Activated naive CD8-positive, alpha-beta T cell treated with anti-CD3 and anti-CD28 coated beads, Interleukin-2, amount 50 U/mL, for 24 hours (primary cell): ENCODE data around the gene RARA.

Experiments used
- ATAC-seq: fragments of 150-1000 bp; cut with Tn5 transposase; one replicate; pipeline ENCODE4 v1.10.0; 2021
- DNase-seq: peaks from one replicate; pipeline ENCODE4 v3.0.0; 2021
- H3K27ac Mint-ChIP-seq: one replicate; pipeline ENCODE4 v1.8.0; 2021; ENCODE audit warnings: mild to moderate bottlenecking, mixed read lengths
- H3K27me3 Mint-ChIP-seq: one replicate; pipeline ENCODE4 v1.8.0; 2021; ENCODE audit warnings: mixed read lengths
- H3K36me3 Mint-ChIP-seq: one replicate; pipeline ENCODE4 v1.8.0; 2021; ENCODE audit warnings: low read depth, mixed read lengths
- H3K4me1 Mint-ChIP-seq: one replicate; pipeline ENCODE4 v1.8.0; 2021; ENCODE audit warnings: mixed read lengths
- H3K4me3 Mint-ChIP-seq: one replicate; pipeline ENCODE4 v1.8.0; 2021; ENCODE audit warnings: mild to moderate bottlenecking, moderate library complexity, mixed read lengths
- H3K9me3 Mint-ChIP-seq: one replicate; pipeline ENCODE4 v1.8.0; 2021; ENCODE audit warnings: mixed read lengths

The RARA gene

GRCh38 chr17:40338058-40338457 is 29.1 kb downstream of the RARA start:
- Mint-ChIP-seq H3K36me3 (peaks cover 13% of the 10 kb centered on the region), H3K9me3 (no peaks in the 10 kb centered on the region), H3K27ac (peak overlapping the region; percentile 49), H3K27me3 (no peaks in the 10 kb centered on the region), H3K4me3 (no peak overlapping the region), H3K4me1 (peaks cover 74% of the 10 kb centered on the region)
- peak; percentile 41 for ATAC-seq
- peak; percentile 38 for DNase-seq

- no peaks in the 10 kb centered on the region for H3K27me3 Mint-ChIP-seq
- H3K4me1 Mint-ChIP-seq = peaks cover 74% of the 10 kb centered on the region
- H3K36me3 Mint-ChIP-seq = peaks cover 11% of the 10 kb centered on the region
- no peak overlapping the region for H3K4me3 Mint-ChIP-seq
- H3K9me3 Mint-ChIP-seq = no peaks in the 10 kb centered on the region
- DNase-seq (no peak), ATAC-seq (no peak)
- no peak overlapping the region for H3K27ac Mint-ChIP-seq
Observed at GRCh38 chr17:40338941-40339649, 30.1 kb downstream of the RARA start.

- Mint-ChIP-seq H3K4me3 (no peak overlapping the region), H3K9me3 (no peaks in the 10 kb centered on the region), H3K27ac (no peak overlapping the region), H3K4me1 (peaks cover 75% of the 10 kb centered on the region), H3K36me3 (peaks cover 12% of the 10 kb centered on the region), H3K27me3 (no peaks in the 10 kb centered on the region)
- ATAC-seq (no peak), DNase-seq (no peak)
Observed at GRCh38 chr17:40340327-40340726, 31.3 kb downstream of the RARA start.

GRCh38 chr17:40340880-40341807 is 32.2 kb downstream of the RARA start:
- Mint-ChIP-seq H3K27me3 (no peaks in the 10 kb centered on the region), H3K36me3 (peaks cover 12% of the 10 kb centered on the region), H3K4me3 (peak overlapping the region; percentile 71), H3K9me3 (no peaks in the 10 kb centered on the region), H3K27ac (peak overlapping the region; percentile 57), H3K4me1 (peaks cover 82% of the 10 kb centered on the region)
- ATAC-seq (peak; percentile 88), DNase-seq (peak; percentile 85)

- Mint-ChIP-seq H3K4me1 (peaks cover 87% of the 10 kb centered on the region), H3K27ac (peak overlapping the region; percentile 48), H3K36me3 (peaks cover 12% of the 10 kb centered on the region), H3K9me3 (no peaks in the 10 kb centered on the region), H3K4me3 (peak overlapping the region; percentile 71), H3K27me3 (no peaks in the 10 kb centered on the region)
- ATAC-seq (no peak), DNase-seq (peak; percentile 48)
Observed at GRCh38 chr17:40341808-40342503, 33.0 kb downstream of the RARA start.

GRCh38 chr17:40342504-40343218 is 33.7 kb downstream of the RARA start:
- Mint-ChIP-seq H3K4me3 (peak overlapping the region; percentile 71), H3K4me1 (peaks cover 87% of the 10 kb centered on the region), H3K36me3 (peaks cover 11% of the 10 kb centered on the region), H3K27ac (peak overlapping the region; percentile 48), H3K9me3 (no peaks in the 10 kb centered on the region), H3K27me3 (no peaks in the 10 kb centered on the region)
- no peak for ATAC-seq
- DNase-seq = no peak

GRCh38 chr17:40343219-40344119 is 34.5 kb downstream of the RARA start:
- no peaks in the 10 kb centered on the region for H3K27me3 Mint-ChIP-seq
- H3K4me1 Mint-ChIP-seq = peaks cover 84% of the 10 kb centered on the region
- H3K9me3 Mint-ChIP-seq = no peaks in the 10 kb centered on the region
- peak overlapping the region; percentile 48 for H3K27ac Mint-ChIP-seq
- peak; percentile 41 for DNase-seq
- peak overlapping the region; percentile 71 for H3K4me3 Mint-ChIP-seq
- H3K36me3 Mint-ChIP-seq = peaks cover 5% of the 10 kb centered on the region
- ATAC-seq = no peak

GRCh38 chr17:40344421-40345160 is 35.6 kb downstream of the RARA start:
- Mint-ChIP-seq H3K36me3 (peaks cover 5% of the 10 kb centered on the region), H3K4me1 (peaks cover 75% of the 10 kb centered on the region), H3K4me3 (peak overlapping the region; percentile 70), H3K27me3 (no peaks in the 10 kb centered on the region), H3K27ac (peak overlapping the region; percentile 70), H3K9me3 (no peaks in the 10 kb centered on the region)
- peak; percentile 35 for DNase-seq
- no peak for ATAC-seq

- no peak for ATAC-seq
- H3K4me3 Mint-ChIP-seq = peak overlapping the region; percentile 70
- no peaks in the 10 kb centered on the region for H3K27me3 Mint-ChIP-seq
- H3K27ac Mint-ChIP-seq = peak overlapping the region; percentile 70
- no peaks in the 10 kb centered on the region for H3K9me3 Mint-ChIP-seq
- DNase-seq = peak; percentile 38
- H3K4me1 Mint-ChIP-seq = peaks cover 73% of the 10 kb centered on the region
- peaks cover 7% of the 10 kb centered on the region for H3K36me3 Mint-ChIP-seq
Observed at GRCh38 chr17:40345161-40345993, 36.4 kb downstream of the RARA start.

- Mint-ChIP-seq H3K27ac (peak overlapping the region; percentile 35), H3K9me3 (no peaks in the 10 kb centered on the region), H3K4me1 (peaks cover 65% of the 10 kb centered on the region), H3K27me3 (no peaks in the 10 kb centered on the region), H3K36me3 (peaks cover 7% of the 10 kb centered on the region), H3K4me3 (peak overlapping the region; percentile 24)
- no peak for ATAC-seq
- no peak for DNase-seq
Observed at GRCh38 chr17:40345994-40346764, 37.2 kb downstream of the RARA start.

- ATAC-seq (no peak), DNase-seq (no peak)
- H3K27me3 Mint-ChIP-seq = no peaks in the 10 kb centered on the region
- H3K4me3 Mint-ChIP-seq = no peak overlapping the region
- peaks cover 7% of the 10 kb centered on the region for H3K36me3 Mint-ChIP-seq
- peaks cover 63% of the 10 kb centered on the region for H3K4me1 Mint-ChIP-seq
- H3K27ac Mint-ChIP-seq = peak overlapping the region; percentile 54
- H3K9me3 Mint-ChIP-seq = no peaks in the 10 kb centered on the region
Observed at GRCh38 chr17:40346765-40347158, 37.8 kb downstream of the RARA start.
